Fibroblast of pulmonary artery (primary cell): ENCODE measurements around the gene FLACC1.

Experiments
- DNase-seq: peaks from one replicate; pipeline ENCODE4 v3.0.0-alpha.2; 2010; ENCODE audit warnings: low read depth
- H3K4me3 ChIP-seq: replicated peaks from 2 replicates; pipeline ENCODE4 v1.5.1; 2011; ENCODE audit warnings: low read depth, mild to moderate bottlenecking, control low read depth, low read length, moderate library complexity
- TF ChIP-seq, protein P1 (sequence below): IDR thresholded peaks from 2 replicates; pipeline ENCODE4 v1.5.1; 2011; ENCODE audit warnings: mild to moderate bottlenecking, control low read depth, low read length, inconsistent platforms; ENCODE audit errors: missing control alignments

The FLACC1 gene

GRCh38 chr2:201363857-201364560 lies 6.9 kb upstream of the FLACC1 start:
- no peak overlapping the region for H3K4me3 ChIP-seq
- TF ChIP-seq, protein P1, sequence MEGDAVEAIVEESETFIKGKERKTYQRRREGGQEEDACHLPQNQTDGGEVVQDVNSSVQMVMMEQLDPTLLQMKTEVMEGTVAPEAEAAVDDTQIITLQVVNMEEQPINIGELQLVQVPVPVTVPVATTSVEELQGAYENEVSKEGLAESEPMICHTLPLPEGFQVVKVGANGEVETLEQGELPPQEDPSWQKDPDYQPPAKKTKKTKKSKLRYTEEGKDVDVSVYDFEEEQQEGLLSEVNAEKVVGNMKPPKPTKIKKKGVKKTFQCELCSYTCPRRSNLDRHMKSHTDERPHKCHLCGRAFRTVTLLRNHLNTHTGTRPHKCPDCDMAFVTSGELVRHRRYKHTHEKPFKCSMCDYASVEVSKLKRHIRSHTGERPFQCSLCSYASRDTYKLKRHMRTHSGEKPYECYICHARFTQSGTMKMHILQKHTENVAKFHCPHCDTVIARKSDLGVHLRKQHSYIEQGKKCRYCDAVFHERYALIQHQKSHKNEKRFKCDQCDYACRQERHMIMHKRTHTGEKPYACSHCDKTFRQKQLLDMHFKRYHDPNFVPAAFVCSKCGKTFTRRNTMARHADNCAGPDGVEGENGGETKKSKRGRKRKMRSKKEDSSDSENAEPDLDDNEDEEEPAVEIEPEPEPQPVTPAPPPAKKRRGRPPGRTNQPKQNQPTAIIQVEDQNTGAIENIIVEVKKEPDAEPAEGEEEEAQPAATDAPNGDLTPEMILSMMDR, result peak; percentile 93
- peak; percentile 73 for DNase-seq

- H3K4me3 ChIP-seq, result no peak overlapping the region
- DNase-seq, result peak; percentile 24
- TF ChIP-seq, protein P1, result no peak
Observed at GRCh38 chr2:201362396-201362795, 5.3 kb upstream of the FLACC1 start.

- no peak for DNase-seq
- H3K4me3 ChIP-seq, result no peak overlapping the region
- TF ChIP-seq, protein P1, result no peak
Observed at GRCh38 chr2:201361078-201361733, 4.1 kb upstream of the FLACC1 start.

DNA sequence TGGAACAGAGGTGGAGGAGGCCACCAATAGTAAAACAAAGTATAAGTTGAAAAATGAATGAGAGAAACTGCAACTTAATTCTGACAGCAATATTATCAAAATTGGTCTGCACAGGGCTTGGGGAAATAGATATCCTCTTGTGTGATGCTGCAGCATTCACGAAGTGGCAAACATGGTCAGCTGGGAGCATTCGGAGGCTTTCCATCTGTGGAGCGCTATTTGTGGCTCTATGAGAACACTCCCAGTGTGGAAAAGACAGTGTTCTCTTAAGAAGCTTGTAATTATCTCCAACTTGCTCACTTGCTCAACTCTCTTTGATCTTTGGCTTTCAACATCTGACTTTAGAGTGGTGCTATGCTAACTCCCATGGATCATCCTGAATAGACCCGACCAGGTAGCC lies 3.1 kb upstream of the FLACC1 start:
- no peak for DNase-seq
- TF ChIP-seq, protein P1, result no peak
- H3K4me3 ChIP-seq, result no peak overlapping the region

- TF ChIP-seq, protein P1, result no peak
- H3K4me3 ChIP-seq, result no peak overlapping the region
- peak; percentile 59 for DNase-seq
Observed at GRCh38 chr2:201358684-201359083, 1.5 kb upstream of the FLACC1 start.

- no peak overlapping the region for H3K4me3 ChIP-seq
- TF ChIP-seq, protein P1, result no peak
- DNase-seq, result no peak
Observed at GRCh38 chr2:201353116-201353515, 4.0 kb downstream of the FLACC1 start.

GRCh38 chr2:201350879-201351278 lies 6.3 kb downstream of the FLACC1 start:
- TF ChIP-seq, protein P1, result no peak
- no peak overlapping the region for H3K4me3 ChIP-seq
- DNase-seq, result no peak
